IPS DF 19.7 (cell line): ENCODE measurements around the gene PLCE1.

Source experiments
- DNase-seq: peaks from one replicate; pipeline ENCODE4 v3.0.0-alpha.2; 2013; ENCODE audit warnings: low read depth, low spot score

PLCE1 gene

DNA sequence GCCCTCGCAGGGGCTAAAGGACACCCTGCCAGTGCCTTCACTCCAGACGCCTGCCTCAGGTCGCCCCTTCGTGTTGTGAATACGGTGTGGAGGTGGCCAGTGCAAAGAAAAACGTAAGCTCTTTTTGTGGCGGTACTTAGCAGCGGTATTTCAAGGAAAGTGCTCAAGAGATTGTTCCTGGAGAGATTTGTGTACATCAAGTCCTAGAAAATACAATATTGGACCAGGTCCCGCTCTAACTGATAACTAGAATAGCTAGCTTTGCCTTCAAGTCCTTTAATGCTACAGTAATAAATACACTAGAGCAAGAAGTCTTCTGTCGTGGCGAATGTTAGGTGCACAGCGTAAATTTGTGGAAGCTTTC lies 689 bp downstream of the PLCE1 start:
- DNase-seq, result no peak

- no peak for DNase-seq
These were observed 1.5 kb downstream of the PLCE1 start for GRCh38 chr10:93995182-93995581.

- DNase-seq, result no peak
These were observed 2.0 kb downstream of the PLCE1 start for GRCh38 chr10:93995598-93996271.

DNA sequence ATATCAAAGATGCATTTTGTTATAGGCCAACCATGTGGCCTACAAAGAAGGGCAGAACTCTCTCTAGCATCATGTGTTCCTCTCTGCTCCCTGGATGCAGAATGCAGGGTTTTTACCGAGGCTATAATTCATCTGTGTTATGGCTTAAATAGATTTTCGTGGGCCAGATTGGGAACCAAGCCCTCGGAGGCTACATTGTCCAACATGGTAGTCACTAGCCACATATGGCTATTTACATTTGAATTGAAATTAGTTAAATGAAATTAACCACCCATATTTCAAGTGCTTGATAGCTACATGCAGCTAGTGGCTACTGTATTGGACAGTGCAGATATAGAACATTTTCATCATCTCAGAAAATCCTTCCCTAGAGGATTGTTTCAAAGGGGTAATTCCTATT lies 2.8 kb downstream of the PLCE1 start:
- no peak for DNase-seq

- no peak for DNase-seq
These were observed 3.8 kb downstream of the PLCE1 start for GRCh38 chr10:93997546-93997945.

GRCh38 chr10:93999401-93999851 lies 5.7 kb downstream of the PLCE1 start:
- DNase-seq, result no peak

GRCh38 chr10:94000638-94001415 lies 7.1 kb downstream of the PLCE1 start:
- no peak for DNase-seq

GRCh38 chr10:94001416-94001810 lies 7.7 kb downstream of the PLCE1 start:
- no peak for DNase-seq

DNA sequence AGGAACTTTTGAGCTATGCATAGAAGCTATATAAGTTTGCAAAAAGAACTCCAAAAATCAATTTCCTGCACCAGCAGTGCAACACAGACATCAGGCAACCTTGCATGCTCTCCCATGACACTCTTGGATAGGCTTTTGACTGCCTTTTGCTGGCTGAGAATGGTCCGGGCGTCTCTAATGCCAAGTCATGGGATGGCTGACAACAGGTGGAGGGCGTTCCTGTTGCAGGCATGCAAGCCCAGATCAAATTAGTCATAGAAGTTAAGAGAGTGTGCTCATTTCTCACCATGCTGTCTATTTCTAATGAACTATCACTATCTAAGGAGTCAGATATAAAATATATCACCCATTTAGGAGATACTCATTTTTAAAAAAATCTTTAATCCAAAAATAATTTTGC lies 8.4 kb downstream of the PLCE1 start:
- no peak for DNase-seq

DNA sequence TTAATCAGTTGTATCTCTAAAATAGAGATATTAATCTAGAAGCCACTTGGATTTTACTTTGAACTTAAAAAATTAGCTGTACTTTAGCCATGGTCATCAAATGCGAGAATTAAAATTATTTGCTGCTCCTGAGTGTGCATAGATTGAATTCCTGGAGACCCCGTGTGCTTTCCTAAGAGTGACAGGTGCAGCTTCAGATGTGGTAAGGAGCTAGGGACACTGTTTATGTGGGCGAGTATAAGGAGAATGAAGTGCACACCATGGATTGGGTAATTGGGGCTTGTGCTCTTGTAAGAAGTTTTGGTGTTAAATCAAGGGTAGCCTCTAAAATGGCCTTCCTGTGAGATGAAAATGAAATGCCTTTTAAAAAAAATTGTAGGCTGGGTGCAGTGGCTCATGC lies 9.8 kb downstream of the PLCE1 start:
- DNase-seq, result no peak

DNA sequence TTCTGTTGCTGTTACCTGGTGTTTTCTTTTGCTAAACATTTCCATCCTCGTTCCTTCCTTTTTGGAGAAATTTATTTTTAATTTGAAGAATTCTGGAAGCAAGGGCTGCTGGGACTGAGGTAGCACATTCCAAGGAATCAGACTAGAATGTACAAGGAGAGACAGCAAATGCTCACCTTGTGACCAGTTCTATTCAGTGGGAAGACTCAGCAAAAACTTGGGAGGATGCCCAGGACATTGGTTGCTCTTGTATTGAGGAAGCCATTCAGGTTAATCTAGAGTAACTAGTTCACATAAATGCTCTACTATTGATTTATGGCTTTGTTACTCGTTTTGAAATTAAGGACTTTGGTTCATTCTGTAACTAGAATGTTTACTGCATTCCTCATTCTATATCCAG lies 11.3 kb downstream of the PLCE1 start:
- DNase-seq, result no peak

DNA sequence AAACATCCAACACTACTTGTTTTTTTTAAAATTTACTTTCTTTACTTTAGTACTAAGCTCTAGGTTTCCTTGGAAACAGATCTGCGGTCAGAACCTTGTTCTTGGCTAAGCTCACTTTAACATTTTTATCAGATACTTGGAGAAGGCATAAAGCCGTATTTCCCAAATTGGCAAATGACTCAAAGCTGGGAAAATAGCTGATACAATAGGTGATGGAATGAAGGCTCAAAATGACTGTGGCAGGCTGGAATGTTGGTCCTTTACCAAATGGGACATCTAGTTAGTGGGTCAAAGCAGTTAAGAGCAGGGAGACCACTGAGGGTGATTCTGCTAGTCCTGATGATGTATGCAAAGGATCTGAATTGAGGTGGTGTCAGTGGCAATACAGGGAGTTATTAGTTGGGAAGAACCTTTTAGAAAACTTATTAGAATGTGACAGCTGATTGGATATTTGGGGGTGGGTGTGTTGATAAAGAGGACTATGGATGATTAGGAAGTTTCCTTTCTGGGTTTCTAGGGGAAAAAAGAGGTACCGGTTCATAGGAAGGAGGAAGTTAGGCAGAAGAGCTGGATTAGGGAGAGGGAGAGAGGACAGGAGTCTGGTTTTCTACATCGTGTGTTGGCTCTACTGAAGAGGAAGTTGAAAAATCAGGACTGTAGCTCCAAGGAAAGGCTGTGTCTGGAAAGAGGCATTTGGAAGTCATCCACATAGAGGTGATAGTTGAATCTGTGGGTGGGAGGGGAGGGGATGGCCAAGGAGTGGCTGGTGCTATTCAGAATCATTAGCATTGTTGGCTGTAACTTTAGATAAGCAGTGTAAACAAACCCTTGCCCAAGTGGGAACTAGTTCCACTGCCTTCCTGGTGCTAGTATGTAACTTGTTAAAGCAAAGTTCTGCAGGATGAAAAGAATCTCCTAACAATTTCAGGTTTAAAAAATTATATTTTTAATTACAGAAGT lies 13.1 kb downstream of the PLCE1 start:
- DNase-seq, result no peak

GRCh38 chr10:94008526-94008925 lies 14.8 kb downstream of the PLCE1 start:
- no peak for DNase-seq

- no peak for DNase-seq
These were observed 16.4 kb downstream of the PLCE1 start for GRCh38 chr10:94010116-94010515.

DNA sequence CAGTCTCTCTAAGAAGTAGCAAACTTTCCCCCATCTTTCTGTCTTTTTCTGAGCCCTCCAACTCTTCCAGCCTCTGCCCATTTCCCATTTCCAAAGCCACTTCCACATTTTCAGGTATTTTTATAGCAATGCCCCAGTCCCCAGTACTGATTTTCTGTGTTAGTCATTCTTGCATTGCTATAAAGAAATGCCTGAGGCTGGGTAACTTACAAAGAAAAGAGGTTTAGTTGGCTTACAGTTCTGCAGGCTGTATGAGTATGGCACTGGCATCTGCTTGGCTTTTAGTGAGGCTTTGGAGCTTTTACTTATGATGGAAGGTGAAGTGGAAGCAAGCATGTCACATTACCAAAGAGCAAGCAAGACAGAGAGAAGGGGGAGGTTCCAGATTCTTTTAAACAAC lies 17.2 kb downstream of the PLCE1 start:
- no peak for DNase-seq

GRCh38 chr10:94011296-94011695 lies 17.6 kb downstream of the PLCE1 start:
- no peak for DNase-seq

- DNase-seq, result no peak
These were observed 19.1 kb downstream of the PLCE1 start for GRCh38 chr10:94012834-94013233.

- no peak for DNase-seq
These were observed 19.6 kb downstream of the PLCE1 start for GRCh38 chr10:94013331-94013760.

- no peak for DNase-seq
These were observed 20.6 kb downstream of the PLCE1 start for GRCh38 chr10:94014304-94014703.

DNA sequence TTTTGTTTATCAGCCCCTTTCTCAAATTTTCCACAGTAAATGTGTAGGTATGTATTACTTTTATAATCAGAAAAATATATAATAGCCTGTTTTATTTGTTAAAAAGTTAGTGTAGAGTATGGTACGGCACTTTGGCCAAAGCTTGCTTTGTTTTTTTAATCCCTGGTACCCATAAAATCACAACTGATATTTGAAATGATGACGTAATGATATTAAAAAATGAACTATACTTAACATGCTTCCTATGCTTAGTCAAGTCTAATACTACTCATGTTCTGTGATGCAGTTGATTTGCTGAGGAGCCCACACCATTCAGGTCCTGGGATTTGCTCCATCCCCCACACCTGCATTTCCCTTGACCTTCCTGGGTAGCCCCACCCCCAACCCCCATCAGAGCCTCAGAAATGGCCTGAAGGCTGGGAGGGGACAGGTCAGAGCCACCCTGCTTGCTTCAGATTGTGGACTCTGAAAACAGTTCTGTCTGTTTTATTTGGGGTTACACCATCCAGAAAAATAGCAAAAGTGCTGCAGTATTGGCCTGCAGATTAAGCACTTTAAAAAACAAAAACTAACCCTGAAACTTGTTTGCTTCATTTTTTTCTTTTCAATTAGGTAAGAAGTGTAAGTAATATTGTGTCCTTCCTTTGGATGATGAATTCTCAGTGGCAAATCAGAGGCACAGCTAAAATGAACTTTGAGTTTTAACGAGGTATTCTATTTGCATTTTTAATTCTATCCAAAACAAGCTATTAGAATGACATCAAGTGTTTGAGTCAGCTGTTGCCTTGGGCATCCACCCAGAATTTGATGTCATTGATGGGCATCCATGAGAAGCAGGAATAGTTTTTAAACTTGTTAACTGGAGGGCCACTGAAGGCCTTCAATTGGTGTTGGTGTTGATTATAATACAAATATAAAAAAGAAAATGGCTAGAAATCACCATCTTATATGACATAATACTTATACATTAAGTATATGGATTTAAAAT lies 23.3 kb downstream of the PLCE1 start:
- DNase-seq, result no peak

GRCh38 chr10:94018107-94018506 lies 24.4 kb downstream of the PLCE1 start:
- no peak for DNase-seq
